Astrocyte of the hippocampus (primary cell): Measurements from ENCODE around the gene ZNF827.

Experiments
- DNase-seq: peaks from one replicate; pipeline ENCODE4 v3.0.0; 2011; ENCODE audit warnings: low read depth, low spot score

Gene ZNF827

DNA sequence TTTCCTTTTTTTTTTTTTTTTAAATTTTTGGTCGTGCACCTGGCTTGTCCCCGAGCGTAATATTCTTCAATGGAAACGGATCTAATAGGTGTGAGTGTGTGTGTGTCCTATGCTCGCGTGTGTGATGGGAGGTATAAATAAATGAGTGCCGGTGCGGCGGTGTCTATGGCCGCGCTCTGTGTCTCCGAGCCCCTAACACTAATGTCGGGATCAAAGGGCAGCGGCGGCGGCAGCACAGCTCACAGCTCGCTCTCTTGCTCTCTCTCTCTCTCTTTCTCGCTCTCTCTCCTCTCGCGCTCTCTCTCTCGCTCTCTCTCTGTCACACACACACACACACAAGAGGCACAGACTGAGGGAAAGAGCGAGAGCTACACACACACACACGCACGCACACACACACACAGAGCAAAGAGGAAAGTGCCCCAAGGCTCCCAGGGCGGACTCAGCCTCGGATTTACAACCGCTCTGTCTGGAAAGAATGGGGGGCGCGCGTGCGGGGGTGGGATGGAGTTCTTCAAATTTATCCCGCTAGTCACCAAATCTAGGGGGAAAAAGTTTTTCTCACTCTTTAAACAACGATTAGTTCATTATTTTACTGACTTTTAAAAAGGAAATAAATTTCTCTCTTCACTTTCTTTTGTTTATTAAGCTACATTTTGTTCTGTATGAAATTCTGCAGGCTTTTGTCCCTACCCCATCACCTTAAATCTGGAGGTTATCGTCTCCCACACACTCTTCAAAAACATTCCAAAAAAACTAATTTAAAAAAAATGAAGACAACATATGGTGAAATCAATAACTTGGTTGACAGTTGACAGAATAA, at the start of gene ZNF827:
Gene ZNF827 (minus strand): TSS at position 206 of the 823 bp plus-strand sequence. CDS start 416 bp downstream, outside the sequence.
- DNase-seq, result peak; percentile 87

DNA sequence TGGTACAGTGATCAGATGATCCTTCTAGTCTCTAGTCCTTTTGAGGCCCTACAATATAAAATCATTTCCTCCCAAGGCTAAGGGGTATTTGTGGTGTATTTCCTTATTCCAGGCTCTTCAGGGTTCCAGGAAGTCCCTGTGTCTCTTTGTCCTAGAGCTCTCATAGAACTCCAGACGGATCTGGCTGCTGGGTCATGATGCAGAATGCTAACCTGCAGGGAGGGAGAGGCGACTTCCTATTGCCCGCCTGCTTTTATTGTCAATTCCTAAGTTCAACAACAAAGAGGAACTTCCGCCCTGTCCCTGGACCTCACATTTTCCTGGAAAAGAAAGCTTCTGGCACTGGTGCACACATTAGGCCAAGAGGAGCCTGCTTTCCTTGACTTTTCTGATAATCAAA, 45.9 kb upstream of the ZNF827 start:
- no peak for DNase-seq

DNA sequence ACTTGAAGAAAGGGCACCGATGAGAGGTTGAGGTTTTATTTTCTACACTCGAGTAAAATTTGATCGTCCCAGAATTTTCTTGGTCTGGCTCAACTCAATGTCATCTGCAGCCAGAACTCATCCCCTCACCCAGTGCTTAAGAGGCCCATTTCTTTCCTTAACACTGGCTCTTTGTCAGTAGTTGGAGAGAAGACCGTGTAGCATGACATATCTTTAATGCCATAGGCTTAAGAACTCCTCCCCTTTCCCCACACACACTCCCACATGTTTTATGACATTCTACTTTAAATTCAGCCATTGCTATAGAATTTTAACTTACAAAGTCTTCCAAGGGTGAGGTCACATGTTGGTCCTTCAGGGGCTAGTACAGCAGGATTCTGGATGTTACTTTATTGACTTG, 44.2 kb upstream of the ZNF827 start:
- no peak for DNase-seq

- DNase-seq, result no peak
Measured at GRCh38 chr4:145979160-145979559, 40.5 kb upstream of the ZNF827 start.

- DNase-seq, result no peak
Measured at GRCh38 chr4:145976680-145977079, 38.1 kb upstream of the ZNF827 start.

DNA sequence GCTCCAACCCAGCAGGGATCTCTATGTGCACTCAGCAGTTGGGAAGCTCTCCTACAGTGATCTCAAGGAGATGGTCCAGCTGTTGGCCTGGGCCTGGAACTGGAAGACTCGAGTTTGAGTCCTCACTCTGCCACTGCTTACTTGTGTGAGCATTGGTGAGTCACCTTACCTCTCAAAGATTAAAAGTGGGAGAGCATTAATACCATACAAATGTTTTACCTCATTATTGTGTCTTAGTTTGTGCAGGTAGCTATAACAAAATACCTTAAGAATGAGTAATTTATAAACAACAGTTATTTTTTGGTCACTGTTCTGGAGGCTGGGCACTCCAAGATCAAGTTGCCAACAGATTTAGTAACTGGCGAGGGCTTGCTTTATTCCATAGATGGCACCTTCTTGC, 21.4 kb upstream of the ZNF827 start:
- DNase-seq, result no peak

- DNase-seq, result no peak
Measured at GRCh38 chr4:145957302-145957701, 18.7 kb upstream of the ZNF827 start.

GRCh38 chr4:145956288-145956890, 17.8 kb upstream of the ZNF827 start:
- peak; percentile 65 for DNase-seq

DNA sequence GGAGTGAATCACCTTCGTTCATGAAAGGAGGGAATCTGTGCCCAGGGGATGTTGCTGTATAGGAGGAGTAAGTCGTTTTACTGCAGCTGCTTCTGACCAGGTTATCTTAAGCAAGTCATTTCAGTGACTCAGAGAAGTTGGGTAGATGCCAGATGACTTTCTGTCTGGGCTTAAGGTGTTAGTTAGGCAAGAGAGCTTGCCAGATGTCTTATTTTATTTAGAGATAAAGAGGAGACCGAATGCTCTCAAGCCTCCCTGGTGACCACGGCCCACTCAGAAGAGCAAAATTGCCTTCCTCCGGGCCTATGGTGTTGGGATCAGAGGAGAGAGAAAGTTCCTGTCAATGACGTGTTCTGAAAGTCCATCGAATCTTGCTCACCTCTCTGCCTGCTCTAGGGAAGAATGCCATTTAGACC, 16.3 kb upstream of the ZNF827 start:
- peak; percentile 76 for DNase-seq

GRCh38 chr4:145951931-145952330, 13.3 kb upstream of the ZNF827 start:
- no peak for DNase-seq

- DNase-seq, result no peak
Measured at GRCh38 chr4:145945431-145946155, 7.0 kb upstream of the ZNF827 start.

DNA sequence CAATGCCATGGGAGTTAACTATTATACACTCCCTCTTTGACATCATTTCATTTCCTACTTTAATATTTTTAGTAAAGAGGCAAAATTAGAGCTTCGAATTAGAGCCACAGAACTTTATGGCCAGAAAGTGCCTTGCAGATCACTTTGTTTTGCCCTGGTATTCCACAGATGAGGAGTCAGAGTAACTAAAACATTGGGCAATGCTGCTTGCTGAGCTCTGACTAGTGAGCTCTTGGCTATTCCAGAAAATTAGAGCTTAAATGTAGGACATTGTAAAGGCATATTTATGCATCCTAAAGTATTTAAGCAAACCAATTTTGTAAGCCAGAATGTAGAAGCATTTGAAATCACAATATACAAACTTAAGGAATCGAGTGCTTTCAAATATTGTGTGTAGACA, 6.3 kb upstream of the ZNF827 start:
- no peak for DNase-seq

GRCh38 chr4:145939856-145940255, 1.2 kb upstream of the ZNF827 start:
- DNase-seq, result peak; percentile 40

- DNase-seq, result no peak
Measured at GRCh38 chr4:145939441-145939750, 773 bp upstream of the ZNF827 start.

DNA sequence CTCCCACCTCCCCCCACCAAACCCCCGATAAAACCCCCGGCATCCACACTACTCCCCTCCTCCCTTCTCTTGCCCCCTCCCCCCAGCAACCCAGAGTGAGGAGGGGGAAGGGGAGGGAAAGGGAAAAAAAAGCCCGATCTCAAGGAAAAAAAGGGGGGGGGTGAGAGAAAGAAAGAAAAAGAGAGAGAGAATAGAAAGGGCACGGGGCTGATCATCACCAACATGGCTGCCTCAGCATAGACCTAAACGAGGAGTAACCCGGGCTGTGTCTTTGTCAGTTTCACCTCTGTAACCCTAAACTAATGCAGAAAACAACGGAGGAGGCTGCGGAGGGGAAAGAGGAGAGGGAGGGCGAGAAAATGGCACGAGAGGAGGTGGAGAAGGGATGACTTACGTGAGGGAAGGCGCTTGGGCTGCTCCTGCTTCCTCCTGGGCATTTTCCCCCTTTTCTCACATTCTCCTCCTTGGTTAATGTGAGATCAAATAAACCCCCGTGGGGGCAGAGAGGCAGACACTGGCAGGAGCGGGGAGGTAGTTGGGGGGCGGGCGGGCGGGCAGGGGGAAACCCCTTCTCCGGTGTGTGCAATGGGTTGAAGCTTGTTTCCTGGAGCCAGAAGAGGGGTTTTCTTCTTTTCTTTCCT, 532 bp downstream of the ZNF827 start:
- DNase-seq, result peak; percentile 66

- peak; percentile 86 for DNase-seq
Measured at GRCh38 chr4:145936997-145937901, 1.4 kb downstream of the ZNF827 start.

DNA sequence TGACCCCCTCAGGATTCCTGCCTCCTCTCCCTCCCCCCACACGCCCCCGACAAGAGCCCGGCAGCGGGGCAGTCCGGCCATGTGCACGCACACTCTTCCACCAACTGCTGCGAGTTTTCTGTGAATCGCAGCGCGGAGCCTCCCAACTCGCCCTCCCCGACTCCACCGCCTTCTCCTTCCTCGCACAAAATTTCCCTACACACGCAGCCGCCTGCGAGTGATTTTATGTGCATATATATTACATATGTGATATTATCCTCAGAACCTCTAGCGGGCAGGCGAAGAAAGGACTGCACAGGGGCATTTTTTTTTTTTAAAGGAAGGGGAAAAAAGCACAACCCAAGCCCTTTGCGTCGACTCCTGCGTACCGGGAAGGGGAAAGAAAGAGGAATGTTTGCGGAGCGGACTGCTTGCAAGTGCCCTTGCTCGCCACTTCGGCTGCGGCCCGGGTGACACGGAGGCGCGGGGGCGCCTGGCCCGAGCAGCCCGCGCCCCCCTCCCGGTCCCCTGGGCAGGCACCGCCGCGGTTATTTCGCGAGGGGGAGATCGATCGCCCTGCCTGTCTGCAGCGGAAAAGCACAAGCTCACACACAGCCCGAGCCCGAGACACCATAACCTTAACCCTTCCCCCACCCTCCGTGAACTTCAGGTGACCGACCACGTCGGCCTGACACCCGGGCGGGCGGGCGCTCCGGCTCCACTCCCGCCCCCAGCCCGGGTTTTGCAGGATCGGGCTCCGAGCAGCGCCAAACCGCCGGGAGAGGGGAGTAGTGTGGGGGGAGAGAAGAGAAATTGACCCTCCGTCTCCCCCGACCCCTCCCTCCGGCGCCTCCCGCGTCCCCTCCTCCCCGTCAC, 2.3 kb downstream of the ZNF827 start:
- DNase-seq, result peak; percentile 90

DNA sequence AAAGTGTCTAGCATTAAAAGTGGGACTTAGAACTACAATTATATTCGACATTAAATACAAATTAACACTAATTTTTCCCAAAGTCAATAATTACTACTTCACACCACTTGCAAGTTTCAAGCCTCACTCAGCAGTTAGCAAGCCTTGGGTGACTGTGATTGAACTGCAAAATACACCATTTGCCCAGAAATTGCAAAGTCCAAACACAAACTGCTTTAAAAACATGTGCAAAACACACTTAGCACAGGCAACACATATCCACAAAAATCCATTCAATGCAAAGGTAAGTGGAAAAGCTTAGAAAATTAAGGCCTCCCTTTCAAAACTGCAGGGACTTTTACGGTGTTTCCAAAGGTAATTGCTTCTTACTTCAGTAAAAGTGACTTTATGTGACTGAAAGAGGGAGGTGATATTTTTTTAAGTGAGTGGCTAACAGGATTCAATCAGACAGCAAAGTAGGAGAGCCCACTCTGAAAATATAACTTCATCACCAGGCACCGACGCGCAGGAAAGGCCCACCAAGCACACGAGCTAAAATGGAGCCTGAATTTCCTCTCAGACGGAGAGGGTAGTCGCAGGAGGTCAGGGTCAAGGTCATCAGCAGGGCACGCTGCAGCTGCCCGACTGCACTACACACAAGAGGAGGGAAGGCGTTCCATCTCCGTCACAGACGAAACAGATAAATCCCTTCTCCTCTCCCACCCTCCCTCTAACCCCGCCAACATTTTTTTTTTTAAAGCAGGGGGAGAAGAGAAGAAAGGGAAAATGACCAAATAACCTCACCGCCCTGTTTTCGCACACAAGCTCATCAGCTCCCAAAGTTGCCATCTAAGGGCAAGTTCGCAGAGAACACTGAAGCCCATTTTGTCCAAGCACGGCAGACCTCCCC, 3.1 kb downstream of the ZNF827 start:
- DNase-seq, result peak; percentile 23

GRCh38 chr4:145934434-145935047, 4.1 kb downstream of the ZNF827 start:
- DNase-seq, result no peak
